GM18858 (cell line): ENCODE data around the gene MSMO1.

ENCODE experiments used
- ATAC-seq: cut with Tn5 transposase; IDR thresholded peaks from one replicate; pipeline ENCODE4 v1.9.1; 2021; ENCODE audit not compliant: unreplicated experiment

Gene MSMO1

GRCh38 chr4:165386328-165386727, 58.9 kb downstream of the MSMO1 start:
- ATAC-seq = no peak

GRCh38 chr4:165388756-165389155, 61.3 kb downstream of the MSMO1 start:
- ATAC-seq = no peak
